Caco-2 (cell line): ENCODE measurements around the gene CDK5R1. TPM values are rescaled to one million over a fixed set of nuclear protein-coding genes. Genes with fewer than 3 reads are reported as not detected.

Source experiments
- BruUV-seq: library from RNA; stranded (reverse); fragments of 400-500 nt; replicated peaks from 2 replicates; lab custom pipeline; 2021; lab: Mats Ljungman, UMichigan
- CTCF ChIA-PET: fragments of 300-600 bp; sonication (Branson Sonifier 250); formaldehyde crosslinking; loops from one replicate; lab custom pipeline; 2022; ENCODE audit warnings: antibody characterized with exemption; lab: Charles Lee
- POLR2A ChIA-PET: fragments of 300-600 bp; sonication (Branson Sonifier 250); formaldehyde crosslinking; loops from one replicate; lab custom pipeline; 2022; ENCODE audit warnings: antibody characterized with exemption; lab: Charles Lee
- DNase-seq, 2 experiments: peaks; one replicate each; pipeline versions ENCODE4 v3.0.0 to v3.0.0-alpha.2; 2020 to 2022
- H3K27me3 ChIP-seq: replicated peaks from 2 replicates; pipeline ENCODE4 v1.6.0; 2011; ENCODE audit warnings: low read length; ENCODE audit not compliant: control insufficient read depth, insufficient read depth
- H3K36me3 ChIP-seq: 2 replicates; pipeline ENCODE4 v1.5.1; 2011; ENCODE audit warnings: low read length; ENCODE audit not compliant: control insufficient read depth, insufficient read depth
- H3K4me1 ChIP-seq: fragments of 250-450 bp; sonication (Bioruptor Pico); 2 replicates; pipeline ENCODE4 v1.5.1; 2020; ENCODE audit warnings: mild to moderate bottlenecking
- H3K4me3 ChIP-seq: 2 replicates; pipeline ENCODE4 v1.5.1; 2011; ENCODE audit warnings: low read depth, mild to moderate bottlenecking, control low read depth, low read length
- H3K9me3 ChIP-seq: fragments of 250-450 bp; sonication (Bioruptor Pico); 2 replicates; pipeline ENCODE4 v1.5.1; 2020; ENCODE audit warnings: mild to moderate bottlenecking, moderate library complexity
- H3K27ac Mint-ChIP-seq: one replicate; pipeline ENCODE4 v1.8.0; 2022; ENCODE audit warnings: mixed read lengths; ENCODE audit not compliant: unreplicated experiment
- H3K27me3 Mint-ChIP-seq: one replicate; pipeline ENCODE4 v1.8.0; 2022; ENCODE audit warnings: mixed read lengths; ENCODE audit not compliant: insufficient read depth, unreplicated experiment
- H3K36me3 Mint-ChIP-seq: one replicate; pipeline ENCODE4 v1.8.0; 2022; ENCODE audit warnings: mild to moderate bottlenecking, mixed read lengths; ENCODE audit not compliant: insufficient read depth, unreplicated experiment
- H3K4me1 Mint-ChIP-seq: one replicate; pipeline ENCODE4 v1.8.0; 2022; ENCODE audit warnings: low read depth, mixed read lengths; ENCODE audit not compliant: unreplicated experiment
- H3K4me3 Mint-ChIP-seq: one replicate; pipeline ENCODE4 v1.8.0; 2022; ENCODE audit warnings: mild to moderate bottlenecking, moderate library complexity, mixed read lengths; ENCODE audit not compliant: unreplicated experiment
- H3K9me3 Mint-ChIP-seq: one replicate; pipeline ENCODE4 v1.8.0; 2022; ENCODE audit warnings: mixed read lengths; ENCODE audit not compliant: unreplicated experiment
- intact Hi-C: fragments of 100-400 bp; cut with micrococcal nuclease; formaldehyde crosslinking; loops from one replicate; pipeline ENCODE4 v1.10.0; 2022; ENCODE audit not compliant: unreplicated experiment
- total RNA-seq: library from RNA; stranded (reverse); gene quantifications from 2 replicates; pipeline ENCODE4 v1.2.3, GENCODE V29; 2022
- TF ChIP-seq, protein P1 (sequence below), 2 experiments: fragments of 200-600 bp in 1 of 2; IDR thresholded peaks; 1 replicate in 1 of 2; 2 replicates in 1 of 2; pipeline versions ENCODE4 v1.5.1 to v1.8.0; 2011 to 2022; ENCODE audit warnings: antibody characterized with exemption in 1 of 2, control low read depth in 1 of 2, inconsistent platforms in 1 of 2, low read depth in 1 of 2, low read length in 1 of 2, mild to moderate bottlenecking in 1 of 2, moderate library complexity in 1 of 2; ENCODE audit not compliant: insufficient read depth in 1 of 2, severe bottlenecking in 1 of 2, unreplicated experiment in 1 of 2

CDK5R1 gene
- total RNA-seq, 1 experiment from 2014 or later: 6.6 TPM

DNA sequence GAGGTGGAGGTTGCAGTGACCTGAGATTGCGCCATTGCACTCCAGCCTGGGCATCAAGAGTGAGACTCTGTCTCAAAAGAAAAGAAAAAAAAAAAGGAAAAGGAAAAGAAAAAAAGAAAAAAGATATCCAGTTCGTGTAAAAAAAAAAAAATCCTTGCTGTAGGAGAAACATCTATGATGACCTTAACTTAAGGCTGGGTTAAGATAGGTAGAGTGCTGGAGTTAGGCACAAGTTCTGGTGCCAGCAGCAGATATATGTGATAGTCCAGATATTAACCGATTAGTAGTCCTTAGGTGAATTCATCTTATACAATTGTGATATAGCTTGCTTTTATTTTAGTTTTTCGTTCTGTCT is 25.3 kb upstream of the CDK5R1 start:
- Mint-ChIP-seq H3K4me3 (no peak overlapping the region), H3K27me3 (no peaks in the 10 kb centered on the region), H3K4me1 (no peaks in the 10 kb centered on the region), H3K27ac (no peak overlapping the region), H3K36me3 (peaks cover 87% of the 10 kb centered on the region), H3K9me3 (no peaks in the 10 kb centered on the region)
- intact Hi-C loops: no loop called here
- H3K27me3 ChIP-seq: no peaks in the 10 kb centered on the region
- no peak overlapping the region for H3K4me3 ChIP-seq
- CTCF ChIA-PET: interaction anchor here (0.6 kb wide), 2 partner anchors 65 to 256 kb away, joined by 3 to 5 read pairs; no protein-coding TSS in a partner anchor
- no TSS peak for BruUV-seq
- TF ChIP-seq, protein P1, sequence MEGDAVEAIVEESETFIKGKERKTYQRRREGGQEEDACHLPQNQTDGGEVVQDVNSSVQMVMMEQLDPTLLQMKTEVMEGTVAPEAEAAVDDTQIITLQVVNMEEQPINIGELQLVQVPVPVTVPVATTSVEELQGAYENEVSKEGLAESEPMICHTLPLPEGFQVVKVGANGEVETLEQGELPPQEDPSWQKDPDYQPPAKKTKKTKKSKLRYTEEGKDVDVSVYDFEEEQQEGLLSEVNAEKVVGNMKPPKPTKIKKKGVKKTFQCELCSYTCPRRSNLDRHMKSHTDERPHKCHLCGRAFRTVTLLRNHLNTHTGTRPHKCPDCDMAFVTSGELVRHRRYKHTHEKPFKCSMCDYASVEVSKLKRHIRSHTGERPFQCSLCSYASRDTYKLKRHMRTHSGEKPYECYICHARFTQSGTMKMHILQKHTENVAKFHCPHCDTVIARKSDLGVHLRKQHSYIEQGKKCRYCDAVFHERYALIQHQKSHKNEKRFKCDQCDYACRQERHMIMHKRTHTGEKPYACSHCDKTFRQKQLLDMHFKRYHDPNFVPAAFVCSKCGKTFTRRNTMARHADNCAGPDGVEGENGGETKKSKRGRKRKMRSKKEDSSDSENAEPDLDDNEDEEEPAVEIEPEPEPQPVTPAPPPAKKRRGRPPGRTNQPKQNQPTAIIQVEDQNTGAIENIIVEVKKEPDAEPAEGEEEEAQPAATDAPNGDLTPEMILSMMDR (IDR thresholded peaks at IDR 0.05; ENCODE audit: insufficient read depth in 1 of 2, low read depth in 1 of 2, low read length in 1 of 2, severe bottlenecking in 1 of 2, unreplicated experiment in 1 of 2): no peak
- H3K4me1 ChIP-seq: no peaks in the 10 kb centered on the region
- no peaks in the 10 kb centered on the region for H3K9me3 ChIP-seq
- no peak for DNase-seq
- POLR2A ChIA-PET: no interaction called here
- peaks cover 3% of the 10 kb centered on the region for H3K36me3 ChIP-seq

DNA sequence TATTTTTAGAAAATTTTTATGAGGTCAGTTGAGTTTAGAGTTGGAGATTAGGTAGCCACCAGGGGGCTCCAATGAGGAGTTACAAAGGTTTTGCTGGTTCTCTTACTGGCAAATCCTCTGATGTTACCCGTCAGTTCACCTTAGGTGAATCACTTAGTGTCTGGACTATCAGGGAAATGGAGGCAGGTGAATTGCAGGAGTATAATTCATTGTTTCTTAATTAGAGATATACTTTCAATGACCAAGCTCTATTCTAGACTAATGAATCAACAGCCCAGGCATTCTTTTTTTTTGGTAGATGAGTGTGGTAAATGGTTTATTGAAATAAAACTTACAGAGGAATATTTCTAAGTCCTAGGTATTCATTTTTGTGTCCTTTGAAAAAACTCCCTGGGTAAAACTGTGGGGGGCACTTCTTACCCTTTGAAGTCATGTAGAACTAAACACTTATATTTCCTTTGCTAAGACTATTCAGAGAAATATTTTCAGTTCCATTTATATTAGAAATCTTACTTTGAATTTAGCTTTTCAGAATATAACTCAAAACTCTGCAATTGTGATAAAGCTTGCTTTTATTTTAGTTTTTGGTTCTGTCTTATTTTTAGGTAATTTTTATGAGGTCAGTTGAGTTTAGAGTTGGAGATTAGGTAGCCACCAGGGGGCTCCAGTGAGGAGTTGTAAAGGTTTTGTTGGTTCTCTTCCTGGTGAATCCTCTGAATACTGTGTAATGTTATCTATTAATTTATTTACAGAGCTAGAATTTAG is 24.8 kb upstream of the CDK5R1 start:
- Histone ChIP-seq H3K36me3 (peaks cover 3% of the 10 kb centered on the region), H3K27me3 (no peaks in the 10 kb centered on the region), H3K4me1 (no peaks in the 10 kb centered on the region), H3K4me3 (no peak overlapping the region), H3K9me3 (no peaks in the 10 kb centered on the region)
- H3K27me3 Mint-ChIP-seq: no peaks in the 10 kb centered on the region
- TF ChIP-seq, protein P1 (IDR thresholded peaks at IDR 0.05; ENCODE audit: insufficient read depth in 1 of 2, low read depth in 1 of 2, low read length in 1 of 2, severe bottlenecking in 1 of 2, unreplicated experiment in 1 of 2): peak; percentile 62 to 70
- H3K36me3 Mint-ChIP-seq: peaks cover 87% of the 10 kb centered on the region
- ChIA-PET POLR2A (no interaction called here), CTCF (interaction anchor here (0.6 to 1.0 kb wide), 4 partner anchors 16 to 256 kb away, joined by 3 to 5 read pairs (median 4); no protein-coding TSS in a partner anchor)
- H3K4me1 Mint-ChIP-seq: no peaks in the 10 kb centered on the region
- H3K4me3 Mint-ChIP-seq: no peak overlapping the region
- no TSS peak for BruUV-seq
- peak; percentile 61 to 74 for DNase-seq
- intact Hi-C loops: no loop called here
- no peaks in the 10 kb centered on the region for H3K9me3 Mint-ChIP-seq
- H3K27ac Mint-ChIP-seq: no peak overlapping the region

DNA sequence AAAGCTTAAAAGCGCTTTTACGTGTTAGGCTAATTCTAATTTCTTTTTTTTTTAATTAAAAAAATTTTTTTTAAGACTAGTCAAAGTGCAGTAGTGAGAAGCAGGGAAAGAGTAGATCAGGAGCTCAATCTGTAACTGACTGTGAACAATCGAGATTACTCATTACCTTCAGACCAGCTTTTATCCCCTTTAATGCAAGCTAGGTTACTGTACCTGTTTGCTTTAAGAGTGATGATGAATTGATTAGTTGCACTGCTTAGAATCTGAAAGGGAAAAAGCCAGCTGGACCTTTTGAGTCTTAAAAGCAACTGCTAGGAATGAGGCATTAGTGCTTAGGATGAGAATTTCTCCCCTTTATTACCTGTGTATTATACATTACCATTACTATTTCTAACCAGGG is 23.5 kb upstream of the CDK5R1 start:
- Mint-ChIP-seq H3K27me3 (no peaks in the 10 kb centered on the region), H3K27ac (no peak overlapping the region), H3K4me1 (no peaks in the 10 kb centered on the region), H3K4me3 (no peak overlapping the region), H3K9me3 (no peaks in the 10 kb centered on the region), H3K36me3 (peaks cover 87% of the 10 kb centered on the region)
- ChIA-PET POLR2A (no interaction called here), CTCF (interaction anchor here (0.6 to 1.0 kb wide), 2 partner anchors 22 to 185 kb away, joined by 3 to 4 read pairs; no protein-coding TSS in a partner anchor)
- Histone ChIP-seq H3K9me3 (no peaks in the 10 kb centered on the region), H3K4me3 (no peak overlapping the region), H3K36me3 (peaks cover 3% of the 10 kb centered on the region), H3K4me1 (no peaks in the 10 kb centered on the region), H3K27me3 (no peaks in the 10 kb centered on the region)
- TF ChIP-seq, protein P1 (IDR thresholded peaks at IDR 0.05; ENCODE audit: insufficient read depth in 1 of 2, low read depth in 1 of 2, low read length in 1 of 2, severe bottlenecking in 1 of 2, unreplicated experiment in 1 of 2): no peak
- DNase-seq: no peak
- BruUV-seq: no TSS peak
- intact Hi-C loops: no loop called here
